NCI-H1105 treated with DMSO at 0.1 percent for 48 hours (cell line): ENCODE measurements around the gene MCEMP1.

Experiments
- DNase-seq: peaks from one replicate; lab custom pipeline; 2025; lab: John Stamatoyannopoulos, UW

Gene MCEMP1

GRCh38 chr19:7672522-7672921, 4.4 kb upstream of the MCEMP1 start:
- no peak for DNase-seq

GRCh38 chr19:7674010-7675005, 2.6 kb upstream of the MCEMP1 start:
- DNase-seq = no peak

GRCh38 chr19:7676376-7676775, 514 bp upstream of the MCEMP1 start:
- DNase-seq = no peak

- no peak for DNase-seq
Observed at GRCh38 chr19:7677669-7678311, 900 bp downstream of the MCEMP1 start.

GRCh38 chr19:7678971-7679751, 2.3 kb downstream of the MCEMP1 start:
- peak; percentile 15 for DNase-seq

- no peak for DNase-seq
Observed at GRCh38 chr19:7679771-7680605, 3.1 kb downstream of the MCEMP1 start.

- DNase-seq = peak; percentile 74
Observed at GRCh38 chr19:7680606-7681339, 3.9 kb downstream of the MCEMP1 start, which contains the start of gene TRAPPC5. Gene TRAPPC5 (plus strand): TSS chr19:7680833. CDS start chr19:7682254, 1,421 bp downstream.

GRCh38 chr19:7681340-7682174, 4.7 kb downstream of the MCEMP1 start:
- no peak for DNase-seq

- DNase-seq = no peak
Observed at GRCh38 chr19:7682175-7682855, 5.4 kb downstream of the MCEMP1 start.

- DNase-seq = no peak
Observed at GRCh38 chr19:7685546-7686445, 8.9 kb downstream of the MCEMP1 start.

- DNase-seq = no peak
Observed at GRCh38 chr19:7687177-7687576, 10.3 kb downstream of the MCEMP1 start.

GRCh38 chr19:7689165-7689564, 12.3 kb downstream of the MCEMP1 start:
- no peak for DNase-seq

GRCh38 chr19:7690779-7691258, 13.9 kb downstream of the MCEMP1 start:
- no peak for DNase-seq

GRCh38 chr19:7691497-7691896, 14.6 kb downstream of the MCEMP1 start:
- DNase-seq = no peak

- no peak for DNase-seq
Observed at GRCh38 chr19:7692417-7693088, 15.7 kb downstream of the MCEMP1 start.

GRCh38 chr19:7694499-7694898, 17.6 kb downstream of the MCEMP1 start:
- DNase-seq = no peak

- DNase-seq = no peak
Observed at GRCh38 chr19:7697721-7698287, 20.9 kb downstream of the MCEMP1 start.
